Gastroesophageal sphincter (tissue), 4 donors: Measurements from ENCODE around the gene TMED8. TPM values are rescaled to one million over a fixed set of nuclear protein-coding genes. Genes with fewer than 3 reads are reported as not detected.

Source experiments
- ATAC-seq: fragments of 150-250 bp; one replicate; pipeline ENCODE4 v1.9.1; 2016; ENCODE audit warnings: mild to moderate bottlenecking, moderate library complexity
- H3K27ac ChIP-seq, 4 donors: fragments of 200-600 bp; sonication (generic) in 3 of 4; 1 replicate in 3 of 4; 2 replicates in 1 of 4; pipeline ENCODE4 v1.5.1; 2016 to 2019
- H3K27me3 ChIP-seq: fragments of 200-600 bp; sonication (generic); one replicate; pipeline ENCODE4 v1.5.1; 2019
- H3K36me3 ChIP-seq, 2 donors: fragments of 200-600 bp; sonication (generic); one replicate each; pipeline ENCODE4 v1.5.1; 2019; ENCODE audit warnings: control low read depth in 1 of 2
- H3K4me1 ChIP-seq, 3 donors: fragments of 200-600 bp; sonication (generic); 1 replicate in 2 of 3; 2 replicates in 1 of 3; pipeline ENCODE4 v1.5.1; 2016 to 2019; ENCODE audit warnings: control low read depth in 2 of 3
- H3K4me3 ChIP-seq, 2 donors: fragments of 200-600 bp; sonication (generic); one replicate each; pipeline ENCODE4 v1.5.1; 2019; ENCODE audit warnings: mild to moderate bottlenecking in 1 of 2, moderate library complexity in 1 of 2
- H3K9me3 ChIP-seq, 3 donors: fragments of 200-600 bp; sonication (generic); one replicate each; pipeline ENCODE4 v1.5.1; 2017 to 2019; ENCODE audit warnings: control low read depth in 2 of 3
- CTCF ChIP-seq, 4 experiments: fragments of 200-600 bp in 2 of 4; fragments of 450-650 bp in 2 of 4; sonication (generic) in 1 of 4; IDR thresholded peaks; one replicate each; pipeline ENCODE4 v1.5.1; 2017 to 2019; ENCODE audit warnings: antibody characterized with exemption in 4 of 4, mild to moderate bottlenecking in 2 of 4, moderate library complexity in 2 of 4
- EP300 ChIP-seq: sonication (generic); formaldehyde crosslinking; IDR thresholded peaks from one replicate; pipeline ENCODE4 v1.6.1; 2017; ENCODE audit warnings: antibody characterized with exemption, mild to moderate bottlenecking
- POLR2A ChIP-seq, 2 donors: fragments of 450-650 bp; IDR thresholded peaks; one replicate each; pipeline ENCODE4 v1.6.1; 2017; ENCODE audit warnings: antibody characterized with exemption in 2 of 2, mild to moderate bottlenecking in 2 of 2, moderate library complexity in 1 of 2
- POLR2AphosphoS5 ChIP-seq: sonication (generic); formaldehyde crosslinking; IDR thresholded peaks from one replicate; pipeline ENCODE4 v1.6.1; 2017; ENCODE audit warnings: antibody characterized with exemption
- WGBS, 2 donors: methylation state at CpG; one replicate each; pipeline ENCODE4 v1.1.5; 2018; ENCODE audit warnings: low coverage in 1 of 2; 5-methylcytosine and 5-hydroxymethylcytosine counted together
- total RNA-seq, 4 donors: library from RNA; depleted of rRNA; stranded (reverse); fragments of >200 nt; gene quantifications; one replicate each; pipeline ENCODE4 v1.1.0, GENCODE V29; 2016

TMED8 gene
- total RNA-seq, 4 donors from 2014 or later: 16.6 to 21.4 (median 20.7) TPM

- no peaks in the 10 kb centered on the region for H3K9me3 ChIP-seq
- H3K36me3 ChIP-seq: peaks cover 0 to 95% of the 10 kb centered on the region in 2 donors
- H3K4me1 ChIP-seq: peaks cover 0 to under 1% (median 0%) of the 10 kb centered on the region in 3 donors
- no peak for ATAC-seq
- H3K27ac ChIP-seq: no peak overlapping the region
- WGBS, 2 donors: 70 to 76% methylated on average over 3 to 10 of the region's 13 CpGs
- H3K4me3 ChIP-seq: no peak overlapping the region
- no peaks in the 10 kb centered on the region for H3K27me3 ChIP-seq
- no peak for TF ChIP-seq EP300
- TF ChIP-seq POLR2AphosphoS5: no peak
- no peak for TF ChIP-seq POLR2A (IDR thresholded peaks at IDR 0.05)
- TF ChIP-seq CTCF (IDR thresholded peaks at IDR 0.05): no peak
Observed at GRCh38 chr14:77296155-77296554, 80.7 kb downstream of the TMED8 start.

GRCh38 chr14:77290705-77291104, 86.2 kb downstream of the TMED8 start:
- no peak overlapping the region for H3K4me3 ChIP-seq
- no peaks in the 10 kb centered on the region for H3K9me3 ChIP-seq
- WGBS, 2 donors: 80 to 100% methylated on average over 1 to 2 of the region's 4 CpGs
- no peaks in the 10 kb centered on the region for H3K4me1 ChIP-seq
- no peak for TF ChIP-seq CTCF (IDR thresholded peaks at IDR 0.05)
- TF ChIP-seq POLR2AphosphoS5: no peak
- no peak for TF ChIP-seq POLR2A (IDR thresholded peaks at IDR 0.05)
- TF ChIP-seq EP300: no peak
- H3K27ac ChIP-seq: no peak overlapping the region
- H3K27me3 ChIP-seq: no peaks in the 10 kb centered on the region
- no peak for ATAC-seq
- H3K36me3 ChIP-seq: peaks cover 4 to 97% of the 10 kb centered on the region in 2 donors

- 86 to 94% methylated on average over 4 to 5 of the region's 5 CpGs for WGBS, 2 donors
- ATAC-seq: no peak
- TF ChIP-seq EP300 (no peak), POLR2AphosphoS5 (no peak), POLR2A (IDR thresholded peaks at IDR 0.05) (no peak), CTCF (IDR thresholded peaks at IDR 0.05) (no peak)
- no peak overlapping the region for H3K4me3 ChIP-seq
- no peaks in the 10 kb centered on the region for H3K4me1 ChIP-seq
- H3K9me3 ChIP-seq: no peaks in the 10 kb centered on the region
- no peaks in the 10 kb centered on the region for H3K27me3 ChIP-seq
- no peak overlapping the region for H3K27ac ChIP-seq
- H3K36me3 ChIP-seq: peaks cover 4 to 100% of the 10 kb centered on the region in 2 donors
Observed at GRCh38 chr14:77286576-77286975, 90.3 kb downstream of the TMED8 start.

Other genes with a start within 250 kb of the TMED8 start
- gene ZDHHC22, start 235.3 kb downstream of the TMED8 start, total RNA-seq: under 1 TPM in 2 of 4 donors, not detected in 2; 0.12 to 0.40 TPM
- under 1 TPM in 3 of 4 donors, not detected in 1; 0.08 to 0.13 (median 0.10) TPM for gene TMEM63C, start 195.3 kb downstream of the TMED8 start, total RNA-seq
- gene NGB, start 105.9 kb downstream of the TMED8 start, total RNA-seq: 1 to 10 TPM in 2 of 4 donors, under 1 TPM in 1, not detected in 1; 0.27 to 2.0 (median 1.2) TPM
- 10 to 100 TPM in 3 of 4 donors, 1 to 10 TPM in 1; 8.1 to 20.9 (median 14.4) TPM for gene POMT2, start 56.2 kb downstream of the TMED8 start, total RNA-seq
- gene GSTZ1, start 56.1 kb downstream of the TMED8 start, total RNA-seq: 10 to 100 TPM in 2 of 4 donors, 1 to 10 TPM in 2; 6.3 to 15.4 (median 12.5) TPM
- gene SAMD15, start 285 bp upstream of the TMED8 start, total RNA-seq: 1 to 10 TPM in 2 of 4 donors, under 1 TPM in 1, not detected in 1; 0.20 to 1.5 (median 1.4) TPM
- not detected for gene NOXRED1, start 46.4 kb upstream of the TMED8 start, total RNA-seq
- gene VIPAS39, start 80.5 kb upstream of the TMED8 start, total RNA-seq: 10 to 100 TPM; 18.6 to 31.8 (median 21.5) TPM
- 100 to 1,000 TPM; 115 to 166 (median 129) TPM for gene AHSA1, start 81.0 kb upstream of the TMED8 start, total RNA-seq
- under 1 TPM in 1 of 4 donors, not detected in 3; 0.31 TPM for gene ISM2, start 121.7 kb upstream of the TMED8 start, total RNA-seq
- gene SPTLC2, start 239.5 kb upstream of the TMED8 start, total RNA-seq: 10 to 100 TPM; 13.2 to 35.2 (median 20.5) TPM